Caco-2 (cell line): ENCODE data around the gene EVI5L. TPM values are rescaled to one million over a fixed set of nuclear protein-coding genes. Genes with fewer than 3 reads are reported as not detected.

Source experiments
- BruUV-seq: library from RNA; stranded (reverse); fragments of 400-500 nt; replicated peaks from 2 replicates; lab custom pipeline; 2021; lab: Mats Ljungman, UMichigan
- CTCF ChIA-PET: fragments of 300-600 bp; sonication (Branson Sonifier 250); formaldehyde crosslinking; loops from one replicate; lab custom pipeline; 2022; ENCODE audit warnings: antibody characterized with exemption; lab: Charles Lee
- POLR2A ChIA-PET: fragments of 300-600 bp; sonication (Branson Sonifier 250); formaldehyde crosslinking; loops from one replicate; lab custom pipeline; 2022; ENCODE audit warnings: antibody characterized with exemption; lab: Charles Lee
- DNase-seq, 2 experiments: peaks; one replicate each; pipeline versions ENCODE4 v3.0.0 to v3.0.0-alpha.2; 2020 to 2022
- H3K27me3 ChIP-seq: replicated peaks from 2 replicates; pipeline ENCODE4 v1.6.0; 2011; ENCODE audit warnings: low read length; ENCODE audit not compliant: control insufficient read depth, insufficient read depth
- H3K36me3 ChIP-seq: 2 replicates; pipeline ENCODE4 v1.5.1; 2011; ENCODE audit warnings: low read length; ENCODE audit not compliant: control insufficient read depth, insufficient read depth
- H3K4me1 ChIP-seq: fragments of 250-450 bp; sonication (Bioruptor Pico); 2 replicates; pipeline ENCODE4 v1.5.1; 2020; ENCODE audit warnings: mild to moderate bottlenecking
- H3K4me3 ChIP-seq: 2 replicates; pipeline ENCODE4 v1.5.1; 2011; ENCODE audit warnings: low read depth, mild to moderate bottlenecking, control low read depth, low read length
- H3K9me3 ChIP-seq: fragments of 250-450 bp; sonication (Bioruptor Pico); 2 replicates; pipeline ENCODE4 v1.5.1; 2020; ENCODE audit warnings: mild to moderate bottlenecking, moderate library complexity
- H3K27ac Mint-ChIP-seq: one replicate; pipeline ENCODE4 v1.8.0; 2022; ENCODE audit warnings: mixed read lengths; ENCODE audit not compliant: unreplicated experiment
- H3K27me3 Mint-ChIP-seq: one replicate; pipeline ENCODE4 v1.8.0; 2022; ENCODE audit warnings: mixed read lengths; ENCODE audit not compliant: insufficient read depth, unreplicated experiment
- H3K36me3 Mint-ChIP-seq: one replicate; pipeline ENCODE4 v1.8.0; 2022; ENCODE audit warnings: mild to moderate bottlenecking, mixed read lengths; ENCODE audit not compliant: insufficient read depth, unreplicated experiment
- H3K4me1 Mint-ChIP-seq: one replicate; pipeline ENCODE4 v1.8.0; 2022; ENCODE audit warnings: low read depth, mixed read lengths; ENCODE audit not compliant: unreplicated experiment
- H3K4me3 Mint-ChIP-seq: one replicate; pipeline ENCODE4 v1.8.0; 2022; ENCODE audit warnings: mild to moderate bottlenecking, moderate library complexity, mixed read lengths; ENCODE audit not compliant: unreplicated experiment
- H3K9me3 Mint-ChIP-seq: one replicate; pipeline ENCODE4 v1.8.0; 2022; ENCODE audit warnings: mixed read lengths; ENCODE audit not compliant: unreplicated experiment
- CTCF ChIP-seq, 2 experiments: fragments of 200-600 bp in 1 of 2; IDR thresholded peaks; 1 replicate in 1 of 2; 2 replicates in 1 of 2; pipeline versions ENCODE4 v1.5.1 to v1.8.0; 2011 to 2022; ENCODE audit warnings: antibody characterized with exemption in 1 of 2, control low read depth in 1 of 2, inconsistent platforms in 1 of 2, low read depth in 1 of 2, low read length in 1 of 2, mild to moderate bottlenecking in 1 of 2, moderate library complexity in 1 of 2; ENCODE audit not compliant: insufficient read depth in 1 of 2, severe bottlenecking in 1 of 2, unreplicated experiment in 1 of 2
- intact Hi-C: fragments of 100-400 bp; cut with micrococcal nuclease; formaldehyde crosslinking; loops from one replicate; pipeline ENCODE4 v1.10.0; 2022; ENCODE audit not compliant: unreplicated experiment
- total RNA-seq: library from RNA; stranded (reverse); gene quantifications from 2 replicates; pipeline ENCODE4 v1.2.3, GENCODE V29; 2022

EVI5L gene
- total RNA-seq, 1 experiment from 2014 or later, result 9.8 TPM

GRCh38 chr19:7869910-7870511 lies 40.0 kb downstream of the EVI5L start:
- no peaks in the 10 kb centered on the region for H3K9me3 ChIP-seq
- peaks cover 11% of the 10 kb centered on the region for H3K4me1 ChIP-seq
- no peaks in the 10 kb centered on the region; the same call in 1 of the 2 replicates for H3K27me3 ChIP-seq
- H3K4me1 Mint-ChIP-seq, result peaks cover 9% of the 10 kb centered on the region
- peak overlapping the region; percentile 87 for H3K4me3 Mint-ChIP-seq
- no TSS peak for BruUV-seq
- no peaks in the 10 kb centered on the region for H3K36me3 ChIP-seq
- CTCF ChIA-PET, result interaction anchor here (0.5 to 2.2 kb wide), 18 partner anchors 9 to 1026 kb away, joined by 3 to 50 read pairs (median 7); partner anchors contain the start of genes LRRC8E, MAP2K7, SNAPC2 and TIMM44
- no peaks in the 10 kb centered on the region for H3K27me3 Mint-ChIP-seq
- no peaks in the 10 kb centered on the region for H3K9me3 Mint-ChIP-seq
- peak overlapping the region; percentile 77 for H3K4me3 ChIP-seq
- peak overlapping the region; percentile 89 for H3K27ac Mint-ChIP-seq
- peaks cover 19% of the 10 kb centered on the region for H3K36me3 Mint-ChIP-seq
- POLR2A ChIA-PET, result interaction anchor here (0.5 to 2.2 kb wide), 6 partner anchors 18 to 73 kb away, joined by 4 to 20 read pairs (median 14); partner anchors contain the start of genes LRRC8E, MAP2K7, SNAPC2 and TIMM44
- no peak for TF ChIP-seq CTCF (IDR thresholded peaks at IDR 0.05; ENCODE audit: insufficient read depth in 1 of 2, low read depth in 1 of 2, low read length in 1 of 2, severe bottlenecking in 1 of 2, unreplicated experiment in 1 of 2)
- intact Hi-C loops, result loop anchor here (1.0 to 2.0 kb wide), 2 partner anchors 33 to 50 kb away; partner anchors contain the start of genes MAP2K7 and SNAPC2
- peak; percentile 85 to 94 for DNase-seq

- Mint-ChIP-seq H3K36me3 (peaks cover 19% of the 10 kb centered on the region), H3K9me3 (no peaks in the 10 kb centered on the region), H3K27ac (peak overlapping the region; percentile 45), H3K27me3 (no peaks in the 10 kb centered on the region), H3K4me3 (peak overlapping the region; percentile 87), H3K4me1 (peaks cover 9% of the 10 kb centered on the region)
- ChIA-PET POLR2A (no interaction called here), CTCF (interaction anchor here (0.6 to 1.2 kb wide), 2 partner anchors 18 to 1182 kb away, joined by 5 to 8 read pairs; no protein-coding TSS in a partner anchor)
- H3K36me3 ChIP-seq, result no peaks in the 10 kb centered on the region
- intact Hi-C loops, result no loop called here
- no peak overlapping the region for H3K4me3 ChIP-seq
- BruUV-seq, result no TSS peak
- no peaks in the 10 kb centered on the region; the same call in 1 of the 2 replicates for H3K27me3 ChIP-seq
- H3K9me3 ChIP-seq, result no peaks in the 10 kb centered on the region
- DNase-seq, result peak; percentile 76 to 91
- peaks cover 11% of the 10 kb centered on the region for H3K4me1 ChIP-seq
- TF ChIP-seq CTCF (IDR thresholded peaks at IDR 0.05; ENCODE audit: insufficient read depth in 1 of 2, low read depth in 1 of 2, low read length in 1 of 2, severe bottlenecking in 1 of 2, unreplicated experiment in 1 of 2), result no peak
Observed at GRCh38 chr19:7870571-7871436, 40.8 kb downstream of the EVI5L start.
